Measurements from ENCODE around the gene MED31. TPM values are rescaled to one million over a fixed set of nuclear protein-coding genes. Genes with fewer than 3 reads are reported as not detected.

Gene MED31
- total and polyA plus RNA-seq, 2 of the 4 experiments (the other 2 are of a cell fraction) = 5.6 to 11.6 TPM

DNA sequence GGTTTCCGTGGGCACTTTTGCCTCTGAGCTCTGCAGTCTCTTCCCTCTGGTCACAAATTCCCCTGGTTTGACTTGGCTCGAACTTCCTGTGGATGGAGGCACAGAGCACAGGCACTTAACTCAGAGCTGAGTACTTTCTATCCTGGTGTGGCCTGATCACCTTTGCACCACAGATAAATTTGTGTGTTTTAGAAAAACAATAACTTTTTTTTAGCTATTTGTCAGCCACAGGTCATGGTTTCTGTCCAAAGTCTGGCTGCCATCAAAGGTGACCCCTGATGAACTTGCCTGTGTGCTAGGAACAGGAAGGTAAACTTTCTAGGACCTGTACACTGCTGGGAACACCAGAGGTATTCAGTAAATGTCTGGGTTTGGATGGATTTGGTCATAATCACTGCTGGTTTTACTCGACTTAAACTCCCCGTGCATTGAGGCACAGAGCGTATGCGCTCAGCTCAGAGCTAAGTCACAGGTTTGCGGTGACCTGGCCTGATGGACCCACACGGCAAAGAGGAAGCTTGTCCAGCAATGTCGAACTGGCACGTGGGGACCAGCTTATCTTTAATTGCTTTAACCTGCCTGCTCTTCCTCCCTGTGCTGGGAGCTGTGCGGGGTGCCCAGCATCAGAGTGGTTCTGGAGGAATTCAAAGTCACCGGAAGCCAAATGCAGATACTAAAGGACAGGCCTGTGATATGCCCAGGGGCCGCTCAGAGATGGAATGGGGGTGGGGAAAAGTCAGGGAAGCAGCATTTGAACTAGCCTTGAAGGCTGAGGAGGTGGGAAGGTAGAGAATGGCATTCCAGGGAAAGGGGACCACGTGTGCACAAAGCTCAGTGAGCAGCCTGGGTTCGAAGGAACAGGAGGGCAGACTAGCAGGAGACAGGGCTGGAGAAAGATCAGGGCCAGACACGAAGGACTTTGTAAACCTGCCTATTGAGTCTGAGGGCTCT lies 48.9 kb upstream of the MED31 start:
- no peak for TF ChIP-seq POLR2A (IDR thresholded peaks at IDR 0.05; ENCODE audit: low read depth, low read length)
- no peak for TF ChIP-seq MAFK (IDR thresholded peaks at IDR 0.05; ENCODE audit: low read depth, low read length)
- no peak for TF ChIP-seq RAD21 (IDR thresholded peaks at IDR 0.05; ENCODE audit: low read length)
- TF ChIP-seq, protein P1, sequence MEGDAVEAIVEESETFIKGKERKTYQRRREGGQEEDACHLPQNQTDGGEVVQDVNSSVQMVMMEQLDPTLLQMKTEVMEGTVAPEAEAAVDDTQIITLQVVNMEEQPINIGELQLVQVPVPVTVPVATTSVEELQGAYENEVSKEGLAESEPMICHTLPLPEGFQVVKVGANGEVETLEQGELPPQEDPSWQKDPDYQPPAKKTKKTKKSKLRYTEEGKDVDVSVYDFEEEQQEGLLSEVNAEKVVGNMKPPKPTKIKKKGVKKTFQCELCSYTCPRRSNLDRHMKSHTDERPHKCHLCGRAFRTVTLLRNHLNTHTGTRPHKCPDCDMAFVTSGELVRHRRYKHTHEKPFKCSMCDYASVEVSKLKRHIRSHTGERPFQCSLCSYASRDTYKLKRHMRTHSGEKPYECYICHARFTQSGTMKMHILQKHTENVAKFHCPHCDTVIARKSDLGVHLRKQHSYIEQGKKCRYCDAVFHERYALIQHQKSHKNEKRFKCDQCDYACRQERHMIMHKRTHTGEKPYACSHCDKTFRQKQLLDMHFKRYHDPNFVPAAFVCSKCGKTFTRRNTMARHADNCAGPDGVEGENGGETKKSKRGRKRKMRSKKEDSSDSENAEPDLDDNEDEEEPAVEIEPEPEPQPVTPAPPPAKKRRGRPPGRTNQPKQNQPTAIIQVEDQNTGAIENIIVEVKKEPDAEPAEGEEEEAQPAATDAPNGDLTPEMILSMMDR (conservative IDR thresholded peaks at IDR 0.05; ENCODE audit: low read depth, low read length) = no peak
- no peak for TF ChIP-seq BHLHE40 (IDR thresholded peaks at IDR 0.05; ENCODE audit: low read depth, low read length)
- no peak for TF ChIP-seq NFE2L2 (IDR thresholded peaks at IDR 0.05; ENCODE audit: low read depth, low read length)
- no peak for TF ChIP-seq RFX5 (IDR thresholded peaks at IDR 0.05; ENCODE audit: low read depth, low read length)
- TF ChIP-seq CEBPB (IDR thresholded peaks at IDR 0.05; ENCODE audit: low read depth, low read length) = no peak
- TF ChIP-seq SMC3 (IDR thresholded peaks at IDR 0.05; ENCODE audit: low read depth, low read length) = no peak
- TF ChIP-seq MXI1 (IDR thresholded peaks at IDR 0.05; ENCODE audit: borderline replicate concordance, low read depth, low read length) = no peak
- in situ Hi-C loops (cut with MboI; ENCODE audit: low sequenced_read_pairs) = no loop called here
- Histone ChIP-seq H3K4me2 (ENCODE audit: low read depth, low read length) (no peak overlapping the region), H4K5ac (ENCODE audit: low read depth, low read length) (no peak overlapping the region), H4K8ac (ENCODE audit: low read depth in 2 of 2, low read length in 2 of 2) (no peak overlapping the region), H3K4ac (ENCODE audit: low read depth, low read length) (no peak overlapping the region), H3K9ac (ENCODE audit: low read depth, low read length) (no peak overlapping the region), H4K91ac (ENCODE audit: insufficient read depth, low read depth, low read length) (no peak overlapping the region), H4K20me1 (ENCODE audit: insufficient read depth, low read length) (no peaks in the 10 kb centered on the region), H2BK120ac (ENCODE audit: low read depth, low read length) (no peak overlapping the region), H2AK5ac (ENCODE audit: low read depth, low read length) (no peak overlapping the region), H3K9me3 (ENCODE audit: control insufficient read depth, insufficient read depth, low read length) (no peaks in the 10 kb centered on the region), H2BK20ac (ENCODE audit: low read depth, low read length) (no peak overlapping the region), H3K79me1 (ENCODE audit: low read depth in 1 of 2, low read length in 2 of 2) (no peaks in the 10 kb centered on the region), H2BK15ac (ENCODE audit: low read depth, low read length) (no peak overlapping the region), H2AFZ (replicated peaks; ENCODE audit: low read length, poor library complexity) (no peak overlapping the region), H3K14ac (replicated peaks; ENCODE audit: low read depth, low read length) (no peak overlapping the region), H3K4me1 (ENCODE audit: control insufficient read depth, insufficient read depth, low read length) (no peaks in the 10 kb centered on the region), H3K27me3 (ENCODE audit: control insufficient read depth, insufficient read depth, low read length) (peaks cover 7% of the 10 kb centered on the region; the same call in 1 of the 2 replicates), H3K9me1 (ENCODE audit: insufficient read depth, low read length) (no peaks in the 10 kb centered on the region), H3K56ac (ENCODE audit: extremely low read depth, insufficient read depth, low read length) (no peak overlapping the region), H3K4me3 (ENCODE audit: insufficient read depth, low read depth, low read length) (no peak overlapping the region), H2BK5ac (ENCODE audit: low read depth, low read length, poor library complexity, severe bottlenecking) (no peak overlapping the region), H2AK9ac (replicated peaks; ENCODE audit: low read depth, low read length, poor library complexity) (no peak overlapping the region), H3K27ac (ENCODE audit: insufficient read depth, low read length) (no peak overlapping the region), H3K18ac (ENCODE audit: low read depth, low read length) (no peak overlapping the region), H3K36me3 (ENCODE audit: control insufficient read depth, insufficient read depth, low read length) (no peaks in the 10 kb centered on the region), H3K23ac (ENCODE audit: low read depth, low read length) (no peak overlapping the region)
- WGBS, 2 experiments (ENCODE audit: extremely low coverage in 2 of 2, insufficient read length in 1 of 2) = 41% methylated on average over 12 of the region's 16 CpGs; no CpG with 5 or more reads in 1 of the 2 experiments
- POLR2A ChIA-PET (ENCODE audit: unreplicated experiment) = no interaction called here
- CTCF ChIA-PET = interaction anchor here (0.6 kb wide), 1 partner anchor 141 kb away, joined by 3 read pairs; no protein-coding TSS in a partner anchor
- no peak for DNase-seq
- dilution Hi-C loops (cut with HindIII; ENCODE audit: low sequenced_read_pairs, unreplicated experiment) = no loop called here
- BruUV-seq (replicated peaks) = no TSS peak
- no peak for ATAC-seq (ENCODE audit: low read depth)
- intact Hi-C loops (cut with micrococcal nuclease) = no loop called here
